Measurements from ENCODE around the gene CLHC1. TPM values are rescaled to one million over a fixed set of nuclear protein-coding genes. Genes with fewer than 3 reads are reported as not detected.
A peak's percentile ranks its signal among the peaks of the same experiment; 100 is the strongest.
"Not testable (repeated sequence)": the region's sequence is repeated elsewhere in the genome, so short reads cannot be mapped to it uniquely, and the experiment has no call there.

CLHC1 gene
- total RNA-seq, 1 donor from 2014 or later: 24.6 TPM

DNA sequence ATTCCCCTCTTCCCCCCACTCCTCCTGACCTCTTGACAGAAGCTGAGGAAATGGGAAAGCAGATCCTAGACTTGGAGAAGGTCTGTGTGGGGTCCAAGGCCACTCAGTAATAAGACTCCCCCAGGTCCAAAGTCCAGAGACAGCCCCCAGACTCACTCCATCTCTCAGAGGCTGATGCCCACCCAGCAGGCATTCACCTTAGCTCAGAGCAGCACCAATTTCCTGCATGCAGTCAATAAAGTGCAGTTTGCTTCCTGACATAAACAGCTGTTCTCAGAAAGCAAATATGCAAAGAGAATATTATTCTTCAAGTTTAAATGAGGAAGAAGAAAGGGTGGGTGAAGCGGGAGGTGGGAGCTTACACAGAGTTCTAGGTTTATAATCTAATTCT lies 97.8 kb downstream of the CLHC1 start:
- Mint-ChIP-seq H3K4me3 (no peak overlapping the region), H3K36me3 (no peaks in the 10 kb centered on the region), H3K27me3 (ENCODE audit: insufficient read depth, low read depth) (peaks cover 5% of the 10 kb centered on the region), H3K4me1 (peaks cover 41% of the 10 kb centered on the region), H3K27ac (peak overlapping the region; percentile 57), H3K9me3 (no peaks in the 10 kb centered on the region)
- no peak for DNase-seq (ENCODE audit: low spot score)
- peak overlapping the region; percentile 46 for H2AFZ ChIP-seq (replicated peaks)
- no peaks in the 10 kb centered on the region for H4K20me1 ChIP-seq (ENCODE audit: low read depth)
- no peak overlapping the region for H3K4me2 ChIP-seq
- no peaks in the 10 kb centered on the region for H3K27me3 ChIP-seq
- H3F3A ChIP-seq (ENCODE audit: low read depth): no peaks in the 10 kb centered on the region
- H3K4me1 ChIP-seq: peaks cover 24% of the 10 kb centered on the region
- H3K9me3 ChIP-seq (ENCODE audit: low read depth): no peaks in the 10 kb centered on the region
- H3K36me3 ChIP-seq: no peaks in the 10 kb centered on the region
- no peak for TF ChIP-seq EZH2 (IDR thresholded peaks at IDR 0.05)
- no peak overlapping the region for H3K4me3 ChIP-seq
- no peaks in the 10 kb centered on the region for H3K79me2 ChIP-seq (ENCODE audit: low read depth)
- H3K9ac ChIP-seq: no peak overlapping the region
- no peak overlapping the region for H3K27ac ChIP-seq

DNA sequence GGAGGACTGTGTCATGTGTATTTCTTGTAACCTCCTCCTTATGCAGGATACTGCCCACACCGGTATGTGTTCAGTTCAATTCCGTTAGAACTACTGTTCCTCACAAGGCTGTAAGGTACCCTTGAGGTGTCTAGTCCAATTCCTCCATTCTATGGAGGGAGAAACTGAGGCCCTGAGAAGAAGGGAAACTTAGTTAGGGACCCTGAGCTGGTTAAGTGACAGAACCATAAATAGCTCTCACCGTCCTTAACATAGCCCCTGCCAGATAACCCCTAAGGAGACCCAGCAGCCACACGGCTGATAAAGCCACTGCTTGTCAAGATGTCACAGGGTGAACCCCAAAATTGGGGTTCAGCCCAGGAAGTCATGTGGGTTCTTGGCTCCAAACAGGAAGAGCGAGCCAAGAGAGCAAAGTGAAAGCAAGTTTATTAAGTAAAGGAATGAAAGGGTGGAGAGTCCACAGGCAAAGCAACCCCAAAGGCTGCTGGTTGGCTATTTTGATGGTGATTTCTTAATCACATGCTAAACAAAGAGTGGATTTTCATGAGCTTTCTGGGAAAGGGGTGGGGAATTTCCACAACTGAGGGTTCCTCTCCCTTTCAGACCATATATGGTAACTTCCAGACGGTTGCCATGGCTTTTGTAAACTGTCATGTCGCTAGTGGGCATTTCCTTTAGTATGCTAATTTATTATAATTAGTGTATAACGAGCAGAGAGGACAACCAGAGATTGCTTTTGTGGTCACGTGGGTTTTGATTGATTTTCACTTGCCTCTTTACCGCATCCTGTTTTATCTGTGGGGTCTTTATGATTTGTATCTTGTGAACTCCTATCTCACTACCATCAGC lies 98.4 kb downstream of the CLHC1 start:
- peaks cover 5% of the 10 kb centered on the region for H3K27me3 Mint-ChIP-seq (ENCODE audit: insufficient read depth, low read depth)
- H3F3A ChIP-seq (ENCODE audit: low read depth): no peaks in the 10 kb centered on the region
- H3K4me3 ChIP-seq: no peak overlapping the region
- H3K79me2 ChIP-seq (ENCODE audit: low read depth): no peaks in the 10 kb centered on the region
- H3K27me3 ChIP-seq: no peaks in the 10 kb centered on the region
- H4K20me1 ChIP-seq (ENCODE audit: low read depth): no peaks in the 10 kb centered on the region
- H3K4me3 Mint-ChIP-seq: no peak overlapping the region
- H3K9ac ChIP-seq: no peak overlapping the region
- H3K4me2 ChIP-seq: no peak overlapping the region
- H3K4me1 ChIP-seq: peaks cover 19% of the 10 kb centered on the region
- H3K27ac Mint-ChIP-seq: peak overlapping the region; percentile 67
- no peaks in the 10 kb centered on the region for H3K9me3 Mint-ChIP-seq
- H3K4me1 Mint-ChIP-seq: peaks cover 39% of the 10 kb centered on the region
- H2AFZ ChIP-seq (replicated peaks): peak overlapping the region; percentile 46
- peak; percentile 38 for DNase-seq (ENCODE audit: low spot score)
- TF ChIP-seq EZH2 (IDR thresholded peaks at IDR 0.05) (no peak), EZH2phosphoT487 (IDR thresholded peaks at IDR 0.05) (no peak)
- TF ChIP-seq, protein P1, sequence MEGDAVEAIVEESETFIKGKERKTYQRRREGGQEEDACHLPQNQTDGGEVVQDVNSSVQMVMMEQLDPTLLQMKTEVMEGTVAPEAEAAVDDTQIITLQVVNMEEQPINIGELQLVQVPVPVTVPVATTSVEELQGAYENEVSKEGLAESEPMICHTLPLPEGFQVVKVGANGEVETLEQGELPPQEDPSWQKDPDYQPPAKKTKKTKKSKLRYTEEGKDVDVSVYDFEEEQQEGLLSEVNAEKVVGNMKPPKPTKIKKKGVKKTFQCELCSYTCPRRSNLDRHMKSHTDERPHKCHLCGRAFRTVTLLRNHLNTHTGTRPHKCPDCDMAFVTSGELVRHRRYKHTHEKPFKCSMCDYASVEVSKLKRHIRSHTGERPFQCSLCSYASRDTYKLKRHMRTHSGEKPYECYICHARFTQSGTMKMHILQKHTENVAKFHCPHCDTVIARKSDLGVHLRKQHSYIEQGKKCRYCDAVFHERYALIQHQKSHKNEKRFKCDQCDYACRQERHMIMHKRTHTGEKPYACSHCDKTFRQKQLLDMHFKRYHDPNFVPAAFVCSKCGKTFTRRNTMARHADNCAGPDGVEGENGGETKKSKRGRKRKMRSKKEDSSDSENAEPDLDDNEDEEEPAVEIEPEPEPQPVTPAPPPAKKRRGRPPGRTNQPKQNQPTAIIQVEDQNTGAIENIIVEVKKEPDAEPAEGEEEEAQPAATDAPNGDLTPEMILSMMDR (IDR thresholded peaks at IDR 0.05): no peak
- H3K36me3 Mint-ChIP-seq: no peaks in the 10 kb centered on the region
- H3K27ac ChIP-seq: no peak overlapping the region
- H3K9me3 ChIP-seq (ENCODE audit: low read depth): no peaks in the 10 kb centered on the region
- H3K36me3 ChIP-seq: no peaks in the 10 kb centered on the region

DNA sequence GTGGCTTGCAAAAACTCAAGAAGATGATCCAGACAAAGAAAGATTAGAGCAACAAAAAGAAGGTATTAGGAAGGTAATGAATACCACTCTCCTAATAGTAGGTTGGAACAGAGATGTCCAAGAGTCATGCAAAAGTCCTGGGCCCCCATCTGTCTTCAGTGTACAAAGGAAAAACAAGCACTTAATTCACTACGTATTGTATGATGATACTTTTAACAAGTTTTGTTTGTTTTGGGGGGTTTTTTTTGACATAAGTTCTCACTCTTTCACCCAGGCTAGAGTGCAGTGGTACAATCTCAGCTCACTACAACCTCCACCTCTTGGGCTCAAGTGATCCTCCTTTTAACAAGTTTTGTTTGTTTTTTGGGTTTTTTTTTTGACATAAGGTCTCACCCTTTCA lies 101.2 kb downstream of the CLHC1 start:
- H3K9me3 ChIP-seq (ENCODE audit: low read depth): no peaks in the 10 kb centered on the region
- Mint-ChIP-seq H3K36me3 (no peaks in the 10 kb centered on the region), H3K4me3 (no peak overlapping the region), H3K27ac (no peak overlapping the region), H3K9me3 (no peaks in the 10 kb centered on the region), H3K4me1 (peaks cover 19% of the 10 kb centered on the region), H3K27me3 (ENCODE audit: insufficient read depth, low read depth) (peaks cover 4% of the 10 kb centered on the region)
- no peaks in the 10 kb centered on the region for H3F3A ChIP-seq (ENCODE audit: low read depth)
- no peak overlapping the region for H3K9ac ChIP-seq
- H3K27me3 ChIP-seq: no peaks in the 10 kb centered on the region
- no peak overlapping the region for H3K27ac ChIP-seq
- TF ChIP-seq EZH2 (IDR thresholded peaks at IDR 0.05): no peak
- TF ChIP-seq, protein P1 (IDR thresholded peaks at IDR 0.05): no peak
- TF ChIP-seq EZH2phosphoT487 (IDR thresholded peaks at IDR 0.05): no peak
- no peak for DNase-seq (ENCODE audit: low spot score)
- no peaks in the 10 kb centered on the region for H3K4me1 ChIP-seq
- no peaks in the 10 kb centered on the region for H3K36me3 ChIP-seq
- H3K4me2 ChIP-seq: no peak overlapping the region
- no peaks in the 10 kb centered on the region for H3K79me2 ChIP-seq (ENCODE audit: low read depth)
- no peaks in the 10 kb centered on the region for H4K20me1 ChIP-seq (ENCODE audit: low read depth)
- no peak overlapping the region for H2AFZ ChIP-seq (replicated peaks)
- H3K4me3 ChIP-seq: no peak overlapping the region

DNA sequence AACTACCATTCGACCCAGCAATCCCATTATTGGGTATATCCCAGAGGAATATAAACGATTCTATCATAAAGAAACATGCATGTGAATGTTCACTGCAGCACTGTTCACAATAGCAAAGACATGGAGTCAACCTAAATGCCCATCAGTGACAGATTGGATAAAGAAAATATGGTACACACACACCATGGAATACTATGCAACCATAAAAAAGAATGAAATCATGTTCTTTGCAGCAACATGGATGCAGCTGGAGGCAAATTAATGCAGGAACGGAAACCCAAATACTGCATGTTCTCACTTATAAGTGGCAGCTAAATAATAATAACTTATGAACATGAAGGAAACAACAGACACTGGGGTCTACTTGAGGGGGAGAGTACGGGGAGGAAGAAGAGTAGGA lies 105.5 kb downstream of the CLHC1 start:
- peaks cover 11% of the 10 kb centered on the region for H3K4me1 Mint-ChIP-seq
- not testable (repeated sequence) for H3K27ac ChIP-seq, H3K36me3 ChIP-seq

More for the DNA sequence above, 105.5 kb downstream of the CLHC1 start:
- H3K4me2 ChIP-seq; H3K9me3 ChIP-seq (ENCODE audit: low read depth); H4K20me1 ChIP-seq (ENCODE audit: low read depth); H3K4me3 Mint-ChIP-seq; H3K9ac ChIP-seq; H3K36me3 Mint-ChIP-seq; H3K27me3 Mint-ChIP-seq (ENCODE audit: insufficient read depth, low read depth); H3K79me2 ChIP-seq (ENCODE audit: low read depth); H3K27me3 ChIP-seq; H3K4me3 ChIP-seq; H3K27ac Mint-ChIP-seq; H3K9me3 Mint-ChIP-seq; DNase-seq (ENCODE audit: low spot score); H2AFZ ChIP-seq (replicated peaks): not testable (repeated sequence)
- H3F3A ChIP-seq (ENCODE audit: low read depth): peaks cover 21% of the 10 kb centered on the region
- peaks cover 12% of the 10 kb centered on the region for H3K4me1 ChIP-seq

Other genes starting within 250 kb of the CLHC1 start
- 112 and 157 TPM in 2 replicates for gene RTN4, start 181.8 kb downstream of the CLHC1 start, total RNA-seq (ENCODE audit: low replicate concordance)
- gene RPS27A, start 395 bp upstream of the CLHC1 start, total RNA-seq (ENCODE audit: low replicate concordance): 2,670 and 2,741 TPM in 2 replicates
- 34.1 and 39.2 TPM in 2 replicates for gene MTIF2, start 36.9 kb upstream of the CLHC1 start, total RNA-seq (ENCODE audit: low replicate concordance)
- 123 and 182 TPM in 2 replicates for gene CCDC88A, start 187.6 kb upstream of the CLHC1 start, total RNA-seq (ENCODE audit: low replicate concordance)